HEK293T (cell line): ENCODE measurements around the gene KHDC4.

ENCODE experiments used
- ARNT ChIP-seq: fragments of 450-650 bp; IDR thresholded peaks from 2 replicates; pipeline ENCODE4 v1.6.1; 2017; ENCODE audit warnings: mild to moderate bottlenecking
- BHLHE40 ChIP-seq: fragments of 450-650 bp; IDR thresholded peaks from 2 replicates; pipeline ENCODE4 v1.6.1; 2016; ENCODE audit warnings: mild to moderate bottlenecking, moderate library complexity, borderline replicate concordance
- CTBP1 ChIP-seq: fragments of 450-650 bp; IDR thresholded peaks from 2 replicates; pipeline ENCODE4 v1.6.1; 2016; ENCODE audit warnings: borderline replicate concordance
- ELF4 ChIP-seq: fragments of 450-650 bp; IDR thresholded peaks from 2 replicates; pipeline ENCODE4 v1.6.1; 2017; ENCODE audit warnings: antibody characterized with exemption
- FOXA1 ChIP-seq: fragments of 450-650 bp; IDR thresholded peaks from 2 replicates; pipeline ENCODE4 v1.6.1; 2016; ENCODE audit warnings: mild to moderate bottlenecking
- FOXK2 ChIP-seq: fragments of 450-650 bp; IDR thresholded peaks from 2 replicates; pipeline ENCODE4 v1.6.1; 2016; ENCODE audit warnings: mild to moderate bottlenecking
- FOXM1 ChIP-seq: fragments of 450-650 bp; IDR thresholded peaks from 2 replicates; pipeline ENCODE4 v1.6.1; 2017; ENCODE audit warnings: mild to moderate bottlenecking, borderline replicate concordance
- HDGF ChIP-seq: fragments of 450-650 bp; IDR thresholded peaks from 2 replicates; pipeline ENCODE4 v1.6.1; 2017; ENCODE audit warnings: antibody characterized with exemption, borderline replicate concordance
- LEF1 ChIP-seq: fragments of 450-650 bp; IDR thresholded peaks from 2 replicates; pipeline ENCODE4 v1.6.1; 2017; ENCODE audit warnings: mild to moderate bottlenecking, borderline replicate concordance
- SUZ12 ChIP-seq: fragments of 450-650 bp; IDR thresholded peaks from 2 replicates; pipeline ENCODE4 v1.6.1; 2016; ENCODE audit warnings: mild to moderate bottlenecking
- TARDBP ChIP-seq: fragments of 450-650 bp; IDR thresholded peaks from 2 replicates; pipeline ENCODE4 v1.6.1; 2016
- ZNF384 ChIP-seq: fragments of 450-650 bp; IDR thresholded peaks from 2 replicates; pipeline ENCODE4 v1.6.1; 2016
- TF ChIP-seq, protein P1 (sequence below): fragments of 450-650 bp; IDR thresholded peaks from 2 replicates; pipeline ENCODE4 v1.6.1; 2016

DNA sequence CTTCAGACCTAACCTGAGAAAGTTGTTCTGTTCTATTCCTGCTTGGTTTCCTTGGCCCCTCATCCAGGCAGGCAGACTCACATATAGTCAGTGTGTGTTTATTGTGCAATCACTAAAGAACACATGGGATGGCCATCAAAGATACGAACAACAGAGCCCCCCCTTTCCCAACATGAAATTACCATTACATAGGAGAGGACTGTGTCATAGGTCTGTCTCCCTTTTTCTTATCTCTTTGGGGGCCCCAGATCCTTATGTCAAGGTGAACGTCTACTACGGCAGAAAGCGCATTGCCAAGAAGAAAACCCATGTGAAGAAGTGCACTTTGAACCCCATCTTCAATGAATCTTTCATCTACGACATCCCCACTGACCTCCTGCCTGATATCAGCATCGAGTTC lies 53.3 kb downstream of the KHDC4 start:
- TF ChIP-seq CTBP1 (no peak), ELF4 (no peak), FOXM1 (no peak), LEF1 (no peak), FOXA1 (no peak), HDGF (no peak), ARNT (no peak), ZNF384 (no peak), BHLHE40 (no peak), SUZ12 (no peak), FOXK2 (no peak), TARDBP (no peak)
- TF ChIP-seq, protein P1, sequence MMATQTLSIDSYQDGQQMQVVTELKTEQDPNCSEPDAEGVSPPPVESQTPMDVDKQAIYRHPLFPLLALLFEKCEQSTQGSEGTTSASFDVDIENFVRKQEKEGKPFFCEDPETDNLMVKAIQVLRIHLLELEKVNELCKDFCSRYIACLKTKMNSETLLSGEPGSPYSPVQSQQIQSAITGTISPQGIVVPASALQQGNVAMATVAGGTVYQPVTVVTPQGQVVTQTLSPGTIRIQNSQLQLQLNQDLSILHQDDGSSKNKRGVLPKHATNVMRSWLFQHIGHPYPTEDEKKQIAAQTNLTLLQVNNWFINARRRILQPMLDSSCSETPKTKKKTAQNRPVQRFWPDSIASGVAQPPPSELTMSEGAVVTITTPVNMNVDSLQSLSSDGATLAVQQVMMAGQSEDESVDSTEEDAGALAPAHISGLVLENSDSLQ: no peak
